WTC11 (cell line): ENCODE measurements around the gene CEP57L1.

Experiments
- ETV6 ChIP-seq: sonication (generic); formaldehyde crosslinking; IDR thresholded peaks from 2 replicates; pipeline ENCODE4 v1.8.1; 2022; ENCODE audit warnings: mild to moderate bottlenecking, missing genetic modification reagents
- GABPB1 ChIP-seq: sonication (generic); formaldehyde crosslinking; IDR thresholded peaks from 2 replicates; pipeline ENCODE4 v1.8.1; 2023; ENCODE audit warnings: mild to moderate bottlenecking, missing genetic modification reagents
- JUN ChIP-seq: sonication (generic); formaldehyde crosslinking; IDR thresholded peaks from 2 replicates; pipeline ENCODE4 v1.8.0; 2023; ENCODE audit warnings: mild to moderate bottlenecking, missing genetic modification reagents
- NR2C2 ChIP-seq: sonication (generic); formaldehyde crosslinking; IDR thresholded peaks from 2 replicates; pipeline ENCODE4 v1.8.0; 2022; ENCODE audit warnings: mild to moderate bottlenecking, missing genetic modification reagents
- SMAD4 ChIP-seq: sonication (generic); formaldehyde crosslinking; IDR thresholded peaks from 2 replicates; pipeline ENCODE4 v1.8.0; 2022; ENCODE audit warnings: mild to moderate bottlenecking, missing genetic modification reagents
- SP1 ChIP-seq: sonication (generic); formaldehyde crosslinking; conservative IDR thresholded peaks from 2 replicates; pipeline ENCODE4 v1.8.1; 2022; ENCODE audit warnings: missing genetic modification reagents
- TEAD4 ChIP-seq: sonication (generic); formaldehyde crosslinking; IDR thresholded peaks from 2 replicates; pipeline ENCODE4 v1.8.0; 2022; ENCODE audit warnings: mild to moderate bottlenecking, missing genetic modification reagents
- ZNF121 ChIP-seq: sonication (generic); formaldehyde crosslinking; IDR thresholded peaks from 2 replicates; pipeline ENCODE4 v1.8.0; 2023; ENCODE audit warnings: missing genetic modification reagents
- TF ChIP-seq, protein P1 (sequence below): fragments of 200-600 bp; IDR thresholded peaks from 2 replicates; pipeline ENCODE4 v1.8.0; 2022; ENCODE audit warnings: antibody characterized with exemption
- TF ChIP-seq, protein P2 (sequence below): sonication (generic); formaldehyde crosslinking; IDR thresholded peaks from 2 replicates; pipeline ENCODE4 v1.8.1; 2023; ENCODE audit warnings: mild to moderate bottlenecking, missing genetic modification reagents, moderate library complexity
- TF ChIP-seq, protein P3 (sequence below): sonication (generic); formaldehyde crosslinking; IDR thresholded peaks from 2 replicates; pipeline ENCODE4 v1.8.0; 2022; ENCODE audit warnings: mild to moderate bottlenecking, missing genetic modification reagents
- TF ChIP-seq, protein P4 (sequence below): sonication (generic); formaldehyde crosslinking; conservative IDR thresholded peaks from 2 replicates; pipeline ENCODE4 v1.8.1; 2023; ENCODE audit warnings: mild to moderate bottlenecking, low read depth, missing genetic modification reagents, moderate library complexity
- TF ChIP-seq, protein P5 (sequence below): sonication (generic); formaldehyde crosslinking; IDR thresholded peaks from 2 replicates; pipeline ENCODE4 v1.8.0; 2022; ENCODE audit warnings: mild to moderate bottlenecking, missing genetic modification reagents

DNA sequence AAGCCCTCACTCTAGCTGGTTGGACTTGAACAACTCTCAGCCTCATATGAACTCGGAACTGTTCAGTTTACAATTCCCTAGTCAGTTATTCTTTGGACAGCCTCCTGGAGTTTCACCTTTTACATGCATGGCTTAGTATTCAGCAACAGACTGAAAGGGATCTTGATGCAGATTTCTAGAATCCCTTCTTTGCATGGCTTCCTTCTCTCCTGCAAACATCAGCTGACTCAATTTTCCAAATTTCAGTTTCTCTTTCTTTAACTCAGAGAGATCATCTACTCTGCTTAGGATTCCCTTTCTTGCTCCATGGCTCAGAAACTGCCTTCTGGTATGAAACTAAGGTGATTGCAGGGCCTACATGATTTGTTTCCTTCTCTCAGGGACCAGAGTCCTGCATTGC is 99.6 kb downstream of the CEP57L1 start:
- TF ChIP-seq NR2C2 (CRISPR knock-in tag): no peak
- TF ChIP-seq, protein P1, sequence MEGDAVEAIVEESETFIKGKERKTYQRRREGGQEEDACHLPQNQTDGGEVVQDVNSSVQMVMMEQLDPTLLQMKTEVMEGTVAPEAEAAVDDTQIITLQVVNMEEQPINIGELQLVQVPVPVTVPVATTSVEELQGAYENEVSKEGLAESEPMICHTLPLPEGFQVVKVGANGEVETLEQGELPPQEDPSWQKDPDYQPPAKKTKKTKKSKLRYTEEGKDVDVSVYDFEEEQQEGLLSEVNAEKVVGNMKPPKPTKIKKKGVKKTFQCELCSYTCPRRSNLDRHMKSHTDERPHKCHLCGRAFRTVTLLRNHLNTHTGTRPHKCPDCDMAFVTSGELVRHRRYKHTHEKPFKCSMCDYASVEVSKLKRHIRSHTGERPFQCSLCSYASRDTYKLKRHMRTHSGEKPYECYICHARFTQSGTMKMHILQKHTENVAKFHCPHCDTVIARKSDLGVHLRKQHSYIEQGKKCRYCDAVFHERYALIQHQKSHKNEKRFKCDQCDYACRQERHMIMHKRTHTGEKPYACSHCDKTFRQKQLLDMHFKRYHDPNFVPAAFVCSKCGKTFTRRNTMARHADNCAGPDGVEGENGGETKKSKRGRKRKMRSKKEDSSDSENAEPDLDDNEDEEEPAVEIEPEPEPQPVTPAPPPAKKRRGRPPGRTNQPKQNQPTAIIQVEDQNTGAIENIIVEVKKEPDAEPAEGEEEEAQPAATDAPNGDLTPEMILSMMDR: no peak
- no peak for TF ChIP-seq TEAD4 (CRISPR knock-in tag)
- TF ChIP-seq, protein P2, sequence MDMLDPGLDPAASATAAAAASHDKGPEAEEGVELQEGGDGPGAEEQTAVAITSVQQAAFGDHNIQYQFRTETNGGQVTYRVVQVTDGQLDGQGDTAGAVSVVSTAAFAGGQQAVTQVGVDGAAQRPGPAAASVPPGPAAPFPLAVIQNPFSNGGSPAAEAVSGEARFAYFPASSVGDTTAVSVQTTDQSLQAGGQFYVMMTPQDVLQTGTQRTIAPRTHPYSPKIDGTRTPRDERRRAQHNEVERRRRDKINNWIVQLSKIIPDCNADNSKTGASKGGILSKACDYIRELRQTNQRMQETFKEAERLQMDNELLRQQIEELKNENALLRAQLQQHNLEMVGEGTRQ (CRISPR knock-in tag): no peak
- no peak for TF ChIP-seq SMAD4 (CRISPR knock-in tag)
- TF ChIP-seq, protein P3, sequence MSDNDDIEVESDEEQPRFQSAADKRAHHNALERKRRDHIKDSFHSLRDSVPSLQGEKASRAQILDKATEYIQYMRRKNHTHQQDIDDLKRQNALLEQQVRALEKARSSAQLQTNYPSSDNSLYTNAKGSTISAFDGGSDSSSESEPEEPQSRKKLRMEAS (CRISPR knock-in tag): no peak
- TF ChIP-seq SP1 (CRISPR knock-in tag): no peak
- no peak for TF ChIP-seq ZNF121 (CRISPR knock-in tag)
- TF ChIP-seq, protein P4, sequence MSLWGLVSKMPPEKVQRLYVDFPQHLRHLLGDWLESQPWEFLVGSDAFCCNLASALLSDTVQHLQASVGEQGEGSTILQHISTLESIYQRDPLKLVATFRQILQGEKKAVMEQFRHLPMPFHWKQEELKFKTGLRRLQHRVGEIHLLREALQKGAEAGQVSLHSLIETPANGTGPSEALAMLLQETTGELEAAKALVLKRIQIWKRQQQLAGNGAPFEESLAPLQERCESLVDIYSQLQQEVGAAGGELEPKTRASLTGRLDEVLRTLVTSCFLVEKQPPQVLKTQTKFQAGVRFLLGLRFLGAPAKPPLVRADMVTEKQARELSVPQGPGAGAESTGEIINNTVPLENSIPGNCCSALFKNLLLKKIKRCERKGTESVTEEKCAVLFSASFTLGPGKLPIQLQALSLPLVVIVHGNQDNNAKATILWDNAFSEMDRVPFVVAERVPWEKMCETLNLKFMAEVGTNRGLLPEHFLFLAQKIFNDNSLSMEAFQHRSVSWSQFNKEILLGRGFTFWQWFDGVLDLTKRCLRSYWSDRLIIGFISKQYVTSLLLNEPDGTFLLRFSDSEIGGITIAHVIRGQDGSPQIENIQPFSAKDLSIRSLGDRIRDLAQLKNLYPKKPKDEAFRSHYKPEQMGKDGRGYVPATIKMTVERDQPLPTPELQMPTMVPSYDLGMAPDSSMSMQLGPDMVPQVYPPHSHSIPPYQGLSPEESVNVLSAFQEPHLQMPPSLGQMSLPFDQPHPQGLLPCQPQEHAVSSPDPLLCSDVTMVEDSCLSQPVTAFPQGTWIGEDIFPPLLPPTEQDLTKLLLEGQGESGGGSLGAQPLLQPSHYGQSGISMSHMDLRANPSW: no peak
- no peak for TF ChIP-seq GABPB1 (CRISPR knock-in tag)
- TF ChIP-seq ETV6 (CRISPR knock-in tag): no peak
- TF ChIP-seq JUN (CRISPR knock-in tag): no peak
- TF ChIP-seq, protein P5, sequence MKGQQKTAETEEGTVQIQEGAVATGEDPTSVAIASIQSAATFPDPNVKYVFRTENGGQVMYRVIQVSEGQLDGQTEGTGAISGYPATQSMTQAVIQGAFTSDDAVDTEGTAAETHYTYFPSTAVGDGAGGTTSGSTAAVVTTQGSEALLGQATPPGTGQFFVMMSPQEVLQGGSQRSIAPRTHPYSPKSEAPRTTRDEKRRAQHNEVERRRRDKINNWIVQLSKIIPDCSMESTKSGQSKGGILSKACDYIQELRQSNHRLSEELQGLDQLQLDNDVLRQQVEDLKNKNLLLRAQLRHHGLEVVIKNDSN (CRISPR knock-in tag): no peak
